Endothelial cell of umbilical vein (primary cell): Measurements from ENCODE around the gene DPH1. TPM values are rescaled to one million over a fixed set of nuclear protein-coding genes. Genes with fewer than 3 reads are reported as not detected.
A peak's percentile ranks its signal among the peaks of the same experiment; 100 is the strongest.

Source experiments
- BruUV-seq: library from RNA; stranded (reverse); fragments of 400-500 nt; replicated peaks from 2 replicates; lab custom pipeline; 2021; lab: Mats Ljungman, UMichigan
- CTCF ChIA-PET: fragments of 300-600, 350-600 bp; sonication (Branson Sonifier 250); formaldehyde crosslinking; loops from one replicate; lab custom pipeline; 2021; ENCODE audit warnings: antibody characterized with exemption, inconsistent platforms; lab: Charles Lee
- POLR2A ChIA-PET: fragments of 300-600, 350-600 bp; sonication (Branson Sonifier 250); formaldehyde crosslinking; loops from one replicate; lab custom pipeline; 2021; ENCODE audit warnings: antibody characterized with exemption, inconsistent platforms; lab: Charles Lee
- DNase-seq: peaks from one replicate; pipeline ENCODE4 v3.0.0-alpha.2; 2011; ENCODE audit warnings: low read depth, low spot score
- FAIRE-seq: peaks from 2 replicates; lab custom pipeline; 2011; peaks lifted over from hg19 to GRCh38; lab: Jason Lieb, UNC
- H2AFZ ChIP-seq: 2 replicates; pipeline ENCODE4 v1.6.0; 2012; ENCODE audit warnings: low read depth, low read length, control low read depth, inconsistent platforms
- H3K27ac ChIP-seq: 2 replicates; pipeline ENCODE4 v1.5.1; 2011; ENCODE audit warnings: low read depth, mild to moderate bottlenecking, control low read depth, low read length, moderate library complexity; ENCODE audit not compliant: insufficient read depth
- H3K27me3 ChIP-seq, 2 experiments: 2 replicates each; pipeline versions ENCODE4 v1.6.0 to v1.6.1; 2011; ENCODE audit warnings: low read length in 2 of 2, mixed read lengths in 1 of 2; ENCODE audit not compliant: control insufficient read depth in 2 of 2, insufficient read depth in 2 of 2
- H3K36me3 ChIP-seq, 2 experiments: 2 replicates in 1 of 2; 3 replicates in 1 of 2; pipeline ENCODE4 v1.5.1; 2011; ENCODE audit warnings: low read length in 2 of 2, mild to moderate bottlenecking in 1 of 2, moderate library complexity in 1 of 2; ENCODE audit not compliant: control insufficient read depth in 2 of 2, insufficient read depth in 2 of 2; ENCODE audit errors: extremely low read depth in 1 of 2
- H3K4me1 ChIP-seq: 3 replicates; pipeline ENCODE4 v1.5.1; 2011; ENCODE audit warnings: mild to moderate bottlenecking, low read length; ENCODE audit not compliant: control insufficient read depth, insufficient read depth; ENCODE audit errors: extremely low read depth
- H3K4me2 ChIP-seq: 2 replicates; pipeline ENCODE4 v1.6.1; 2011; ENCODE audit warnings: low read length, control low read depth, mixed read lengths; ENCODE audit not compliant: insufficient read depth
- H3K4me3 ChIP-seq, 3 experiments: fragments of 200-600 bp in 1 of 3; sonication (generic), shearing (Covaris generic) in 1 of 3; replicated peaks in 1 of 3; 2 replicates each; pipeline ENCODE4 v1.5.1; 2011 to 2016; ENCODE audit warnings: control low read depth in 3 of 3, low read length in 3 of 3, mild to moderate bottlenecking in 2 of 3, inconsistent platforms in 1 of 3, low read depth in 1 of 3, moderate library complexity in 1 of 3; ENCODE audit not compliant: insufficient read depth in 1 of 3
- H3K79me2 ChIP-seq: 2 replicates; pipeline ENCODE4 v1.6.0; 2012; ENCODE audit warnings: low read length, inconsistent platforms; ENCODE audit not compliant: control insufficient read depth, insufficient read depth
- H3K9ac ChIP-seq: replicated peaks from 2 replicates; pipeline ENCODE3; 2011; ENCODE audit warnings: low read length, control low read depth; ENCODE audit not compliant: insufficient read depth; ENCODE audit errors: extremely low read depth
- H3K9me1 ChIP-seq: replicated peaks from 3 replicates; pipeline ENCODE4 v1.6.0; 2011; ENCODE audit warnings: mild to moderate bottlenecking, low read length; ENCODE audit not compliant: control insufficient read depth, insufficient read depth; ENCODE audit errors: extremely low read depth
- H3K9me3 ChIP-seq: replicated peaks from 2 replicates; pipeline ENCODE4 v1.5.1; 2012; ENCODE audit warnings: low read length, inconsistent platforms; ENCODE audit not compliant: control insufficient read depth, insufficient read depth
- H4K20me1 ChIP-seq: replicated peaks from 2 replicates; pipeline ENCODE3; 2011; ENCODE audit warnings: mild to moderate bottlenecking, low read length; ENCODE audit not compliant: control insufficient read depth, insufficient read depth; ENCODE audit errors: extremely low read depth
- EZH2 ChIP-seq: IDR thresholded peaks from 2 replicates; pipeline ENCODE4 v1.6.1; 2012; ENCODE audit warnings: borderline replicate concordance, low read depth, mild to moderate bottlenecking, moderate library complexity, low read length, inconsistent platforms; ENCODE audit not compliant: severe bottlenecking
- FOS ChIP-seq: IDR thresholded peaks from 2 replicates; pipeline ENCODE4 v1.6.1; 2011; ENCODE audit warnings: mild to moderate bottlenecking, low read length, moderate library complexity, borderline replicate concordance; ENCODE audit not compliant: insufficient read depth
- GATA2 ChIP-seq: IDR thresholded peaks from 2 replicates; pipeline ENCODE4 v1.7.0; 2011; ENCODE audit warnings: low read depth, mild to moderate bottlenecking, moderate library complexity, mixed read lengths, low read length; ENCODE audit not compliant: insufficient read length, insufficient read depth
- JUN ChIP-seq: IDR thresholded peaks from 2 replicates; pipeline ENCODE4 v1.6.1; 2011; ENCODE audit warnings: borderline replicate concordance, low read depth; ENCODE audit not compliant: insufficient read length, insufficient read depth
- MAX ChIP-seq: IDR thresholded peaks from 2 replicates; pipeline ENCODE4 v1.6.1; 2011; ENCODE audit not compliant: insufficient read depth, insufficient read length
- MYC ChIP-seq: IDR thresholded peaks from one replicate; pipeline ENCODE4 v1.6.1; 2011; ENCODE audit warnings: mild to moderate bottlenecking, low read depth, low read length
- POLR2A ChIP-seq: IDR thresholded peaks from 2 replicates; pipeline ENCODE4 v1.6.1; 2012; ENCODE audit warnings: low read depth, mild to moderate bottlenecking, control low read depth, low read length
- POLR2AphosphoS5 ChIP-seq: IDR thresholded peaks from 2 replicates; pipeline ENCODE4 v1.6.1; 2012; ENCODE audit warnings: low read depth, mild to moderate bottlenecking, control low read depth, low read length, moderate library complexity; ENCODE audit not compliant: insufficient read depth
- dilution Hi-C: fragments of 300-500 bp; cut with MboI; formaldehyde crosslinking; loops from one replicate; pipeline ENCODE4 v1.15.0; 2019; ENCODE audit warnings: low sequenced_read_pairs; ENCODE audit not compliant: extremely low pct_ligation_motif_present
- intact Hi-C: fragments of 100-400 bp; cut with micrococcal nuclease; formaldehyde crosslinking; loops from one replicate; pipeline ENCODE4 v1.10.0; 2022
- polyA plus RNA-seq, 4 experiments: library from polyadenylated mRNA; depleted of rRNA in 3 of 4; stranded (reverse) in 3 of 4; unstranded in 1 of 4; fragments of >200 nt; gene quantifications; 2 replicates each; pipeline versions ENCODE4 v1.2.1 to v1.2.3, GENCODE V29; 2011 to 2012; ENCODE audit warnings: missing spikeins in 1 of 4
- total RNA-seq: library from RNA; stranded (reverse); gene quantifications from 2 replicates; pipeline ENCODE4 v1.2.3, GENCODE V29; 2021
- TF ChIP-seq, protein P1 (sequence below), 2 donors: IDR thresholded peaks; 1 replicate in 1 of 2; 2 replicates in 1 of 2; pipeline ENCODE4 v1.5.1; 2011; ENCODE audit warnings: low read length in 2 of 2, mild to moderate bottlenecking in 2 of 2, moderate library complexity in 2 of 2, control low read depth in 1 of 2, inconsistent platforms in 1 of 2, low read depth in 1 of 2; ENCODE audit not compliant: insufficient read depth in 1 of 2; ENCODE audit errors: extremely low read depth in 1 of 2

The DPH1 gene
- total and polyA plus RNA-seq, 2 donors (not counting 3 experiments of a cell fraction or from before 2014, with no cell fraction given), result 37.8 to 45.6 TPM

GRCh38 chr17:2089021-2089422, 59.1 kb downstream of the DPH1 start:
- BruUV-seq, result no TSS peak
- intact Hi-C loops (loop anchor here (2.0 kb wide), 1 partner anchor 34 kb away; no protein-coding TSS in a partner anchor), dilution Hi-C loops (no loop called here)
- H3K4me1 ChIP-seq, result peaks cover 69% of the 10 kb centered on the region
- TF ChIP-seq JUN (no peak), EZH2 (no peak), FOS (no peak), MYC (no peak), MAX (no peak), POLR2AphosphoS5 (no peak), GATA2 (no peak), POLR2A (no peak)
- TF ChIP-seq, protein P1, sequence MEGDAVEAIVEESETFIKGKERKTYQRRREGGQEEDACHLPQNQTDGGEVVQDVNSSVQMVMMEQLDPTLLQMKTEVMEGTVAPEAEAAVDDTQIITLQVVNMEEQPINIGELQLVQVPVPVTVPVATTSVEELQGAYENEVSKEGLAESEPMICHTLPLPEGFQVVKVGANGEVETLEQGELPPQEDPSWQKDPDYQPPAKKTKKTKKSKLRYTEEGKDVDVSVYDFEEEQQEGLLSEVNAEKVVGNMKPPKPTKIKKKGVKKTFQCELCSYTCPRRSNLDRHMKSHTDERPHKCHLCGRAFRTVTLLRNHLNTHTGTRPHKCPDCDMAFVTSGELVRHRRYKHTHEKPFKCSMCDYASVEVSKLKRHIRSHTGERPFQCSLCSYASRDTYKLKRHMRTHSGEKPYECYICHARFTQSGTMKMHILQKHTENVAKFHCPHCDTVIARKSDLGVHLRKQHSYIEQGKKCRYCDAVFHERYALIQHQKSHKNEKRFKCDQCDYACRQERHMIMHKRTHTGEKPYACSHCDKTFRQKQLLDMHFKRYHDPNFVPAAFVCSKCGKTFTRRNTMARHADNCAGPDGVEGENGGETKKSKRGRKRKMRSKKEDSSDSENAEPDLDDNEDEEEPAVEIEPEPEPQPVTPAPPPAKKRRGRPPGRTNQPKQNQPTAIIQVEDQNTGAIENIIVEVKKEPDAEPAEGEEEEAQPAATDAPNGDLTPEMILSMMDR (IDR thresholded peaks at IDR 0.05; ENCODE audit: extremely low read depth in 1 of 2, insufficient read depth in 1 of 2, low read depth in 1 of 2, low read length in 2 of 2), result no peak
- DNase-seq, result peak; percentile 67
- H4K20me1 ChIP-seq, result no peaks in the 10 kb centered on the region
- FAIRE-seq, result no peak
- CTCF ChIA-PET, result interaction anchor here (1.0 to 9.2 kb wide), 8 partner anchors 21 to 156 kb away, joined by 3 to 76 read pairs (median 11); partner anchors contain the start of gene HIC1
- H3K9me1 ChIP-seq, result no peaks in the 10 kb centered on the region
- no peaks in the 10 kb centered on the region for H3K79me2 ChIP-seq
- H3K27me3 ChIP-seq, result no peaks in the 10 kb centered on the region
- H3K27ac ChIP-seq, result peak overlapping the region; percentile 54
- H2AFZ ChIP-seq, result peak overlapping the region; percentile 29
- no peaks in the 10 kb centered on the region for H3K9me3 ChIP-seq
- H3K4me3 ChIP-seq, result no peak overlapping the region
- peak overlapping the region; percentile 54 for H3K9ac ChIP-seq
- POLR2A ChIA-PET, result interaction anchor here (1.0 kb wide), 1 partner anchor 125 kb away, joined by 3 read pairs; no protein-coding TSS in a partner anchor
- no peaks in the 10 kb centered on the region for H3K36me3 ChIP-seq
- H3K4me2 ChIP-seq, result peak overlapping the region; percentile 59
